ENCODE data around the gene MATCAP1.

Gene MATCAP1

GRCh38 chr16:67183627-67184452 lies at the start of gene MATCAP1:
Gene MATCAP1, minus strand, starts transcription at chr16:67183963. Its CDS starts 3,353 bp downstream, at chr16:67180610.
- peak; percentile 96 for DNase-seq (ENCODE audit: low spot score)

GRCh38 chr16:67230809-67231660 lies 47.3 kb upstream of the MATCAP1 start:
- no peak for DNase-seq (ENCODE audit: low spot score)

GRCh38 chr16:67229906-67230808 lies 46.4 kb upstream of the MATCAP1 start:
- no peak for DNase-seq (ENCODE audit: low spot score)

GRCh38 chr16:67228905-67229304 lies 45.1 kb upstream of the MATCAP1 start:
- no peak for DNase-seq (ENCODE audit: low spot score)

- no peak for DNase-seq (ENCODE audit: low spot score)
Measured at GRCh38 chr16:67228034-67228785, 44.4 kb upstream of the MATCAP1 start.

- DNase-seq (ENCODE audit: low spot score): no peak
Measured at GRCh38 chr16:67227567-67227921, 43.8 kb upstream of the MATCAP1 start.

- peak; percentile 96 for DNase-seq (ENCODE audit: low spot score)
Measured at GRCh38 chr16:67226804-67227566, 43.2 kb upstream of the MATCAP1 start, which contains the start of gene TMEM208. Gene TMEM208, plus strand, starts transcription at chr16:67227130. Its CDS starts 89 bp downstream, at chr16:67227219.

DNA sequence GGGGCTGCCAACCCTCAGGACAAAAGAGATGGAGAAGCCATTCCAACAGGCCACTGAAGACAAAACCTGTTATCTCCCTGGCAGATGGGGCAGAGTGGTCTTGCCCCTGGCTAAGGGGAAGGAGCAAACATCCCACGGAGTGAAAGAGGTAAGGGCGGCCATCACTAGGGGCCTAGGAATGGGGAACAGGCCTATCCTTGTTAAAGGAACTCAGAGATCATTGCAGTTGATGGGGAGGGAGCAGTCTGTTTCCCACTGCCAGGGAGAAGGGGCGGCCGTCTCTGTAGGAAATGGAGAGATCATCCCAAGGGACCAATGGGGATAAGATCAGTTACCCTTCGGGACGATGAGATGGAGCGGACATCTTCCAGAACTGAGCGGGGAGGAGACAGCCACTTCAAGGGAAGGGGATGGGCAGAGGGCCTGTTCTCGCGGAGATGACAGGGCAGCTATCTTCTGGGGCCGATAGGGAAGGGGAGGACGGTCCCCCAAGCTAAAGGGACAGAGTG lies 42.6 kb upstream of the MATCAP1 start:
- no peak for DNase-seq (ENCODE audit: low spot score)

DNA sequence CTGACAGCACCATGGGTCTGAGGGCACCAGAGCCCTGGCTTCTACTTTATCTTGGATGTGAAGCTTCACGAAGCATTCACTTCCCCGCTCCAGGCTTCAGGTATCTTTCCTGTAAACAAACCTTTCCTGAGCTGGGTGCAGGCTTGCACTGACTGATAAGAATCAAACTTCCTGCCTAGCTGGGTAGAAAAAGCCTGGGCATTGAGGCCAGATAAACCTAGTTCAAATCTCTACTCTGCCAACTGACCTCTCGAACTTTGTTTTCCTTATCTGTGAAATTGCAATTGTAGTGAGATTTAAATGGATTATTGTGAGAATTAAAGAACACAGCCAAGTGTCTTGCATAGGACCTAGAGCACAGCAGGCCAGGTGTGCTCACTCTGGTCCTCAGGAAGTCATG lies 40.2 kb upstream of the MATCAP1 start:
- no peak for DNase-seq (ENCODE audit: low spot score)

- no peak for DNase-seq (ENCODE audit: low spot score)
Measured at GRCh38 chr16:67216612-67217490, 33.1 kb upstream of the MATCAP1 start.

DNA sequence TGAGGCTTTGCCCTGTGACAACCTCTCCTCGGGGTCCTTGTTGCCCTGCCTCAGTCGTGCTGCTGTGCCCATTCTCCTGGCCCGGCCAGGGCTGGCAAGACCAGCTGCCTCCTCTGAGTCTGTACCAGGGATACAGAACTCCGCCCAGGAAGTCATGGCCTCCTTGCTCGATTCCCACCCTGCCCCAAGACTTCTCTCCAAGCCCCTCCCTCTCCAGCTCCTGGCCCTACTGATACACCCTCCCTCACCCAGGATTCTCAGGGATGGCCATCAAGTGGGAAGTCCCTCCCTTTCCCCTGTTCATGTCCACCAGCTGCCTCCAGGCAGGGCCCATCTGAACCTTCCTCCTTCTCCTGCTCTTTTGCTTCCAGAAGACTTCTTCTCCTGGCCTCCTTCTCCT lies 31.9 kb upstream of the MATCAP1 start:
- DNase-seq (ENCODE audit: low spot score): no peak

DNA sequence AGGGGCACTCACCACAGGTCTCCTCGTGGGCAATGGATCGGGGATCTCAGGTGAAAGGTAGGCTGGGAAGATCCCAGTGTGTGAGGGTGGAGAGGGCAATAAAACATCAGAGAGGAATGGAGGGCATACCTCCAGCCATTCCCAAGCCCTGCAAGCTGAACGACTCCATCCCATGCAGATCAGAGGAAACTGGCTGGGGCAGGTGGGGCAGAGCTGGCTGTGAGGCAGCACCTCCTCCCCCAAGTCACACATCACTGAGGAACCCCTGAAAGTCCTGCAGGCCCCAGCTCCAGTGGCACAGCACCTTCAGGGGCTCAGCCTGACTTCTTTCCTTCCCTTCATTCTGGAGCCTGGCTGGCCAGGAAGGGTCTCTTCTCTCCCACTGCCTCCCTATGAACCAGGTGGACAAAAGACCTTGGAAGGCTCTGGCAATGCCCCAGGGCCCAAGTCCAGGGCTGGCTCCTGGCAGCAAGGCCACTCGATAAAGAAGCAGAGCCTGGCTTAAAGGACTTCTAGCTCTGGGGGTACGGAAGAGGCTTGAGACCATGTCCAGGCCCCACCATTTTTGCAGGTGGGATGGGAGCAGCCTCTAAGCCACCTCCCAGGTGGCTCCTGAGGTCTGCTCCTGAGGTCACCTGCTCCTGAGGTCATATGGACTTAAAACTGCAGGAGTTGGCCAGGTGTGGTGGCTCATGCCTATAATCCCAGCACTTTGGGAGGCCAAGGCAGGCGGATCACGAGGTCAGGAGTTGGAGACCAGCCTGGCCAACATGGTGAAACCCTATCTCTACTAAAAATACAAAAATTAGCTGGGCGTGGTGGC lies 29.6 kb upstream of the MATCAP1 start:
- DNase-seq (ENCODE audit: low spot score): no peak

DNA sequence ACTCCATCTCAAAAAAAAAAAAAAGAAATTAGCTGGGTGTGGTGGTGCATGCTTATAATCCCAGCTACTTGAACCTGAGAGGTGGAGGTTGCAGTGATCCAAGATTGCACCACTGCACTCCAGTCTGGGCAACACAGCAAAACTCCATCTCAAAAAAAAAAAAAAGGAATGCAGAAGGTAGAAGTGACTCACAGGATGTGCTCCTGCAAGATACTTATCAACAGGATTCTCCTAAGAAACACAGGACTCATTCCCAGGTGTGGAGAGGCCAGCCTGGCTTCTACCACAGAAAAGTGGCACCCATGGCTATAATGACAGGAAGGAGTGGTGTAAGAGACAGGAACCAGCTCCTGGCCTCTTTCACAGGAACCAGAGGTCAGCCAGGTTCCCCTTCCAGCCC lies 29.0 kb upstream of the MATCAP1 start:
- DNase-seq (ENCODE audit: low spot score): no peak

DNA sequence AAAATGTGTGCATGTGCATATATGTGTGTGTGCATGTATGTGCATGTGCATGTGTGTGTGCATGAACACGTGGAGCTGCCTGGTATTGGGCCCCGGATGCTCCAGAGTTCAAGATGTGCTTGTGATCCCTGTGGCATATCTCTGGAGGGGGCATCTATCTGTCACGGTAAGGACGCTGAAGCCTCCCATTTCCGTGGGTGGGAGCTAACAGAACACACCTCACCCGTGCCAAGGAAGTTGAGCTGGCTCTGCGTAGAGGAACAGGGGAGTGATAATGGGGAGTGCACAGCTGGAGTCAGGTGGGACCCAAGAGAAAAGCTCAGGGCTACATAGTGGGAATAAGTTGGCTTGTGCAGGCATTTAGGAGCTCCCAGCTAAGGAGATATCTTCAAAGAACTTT lies 27.9 kb upstream of the MATCAP1 start:
- DNase-seq (ENCODE audit: low spot score): no peak

DNA sequence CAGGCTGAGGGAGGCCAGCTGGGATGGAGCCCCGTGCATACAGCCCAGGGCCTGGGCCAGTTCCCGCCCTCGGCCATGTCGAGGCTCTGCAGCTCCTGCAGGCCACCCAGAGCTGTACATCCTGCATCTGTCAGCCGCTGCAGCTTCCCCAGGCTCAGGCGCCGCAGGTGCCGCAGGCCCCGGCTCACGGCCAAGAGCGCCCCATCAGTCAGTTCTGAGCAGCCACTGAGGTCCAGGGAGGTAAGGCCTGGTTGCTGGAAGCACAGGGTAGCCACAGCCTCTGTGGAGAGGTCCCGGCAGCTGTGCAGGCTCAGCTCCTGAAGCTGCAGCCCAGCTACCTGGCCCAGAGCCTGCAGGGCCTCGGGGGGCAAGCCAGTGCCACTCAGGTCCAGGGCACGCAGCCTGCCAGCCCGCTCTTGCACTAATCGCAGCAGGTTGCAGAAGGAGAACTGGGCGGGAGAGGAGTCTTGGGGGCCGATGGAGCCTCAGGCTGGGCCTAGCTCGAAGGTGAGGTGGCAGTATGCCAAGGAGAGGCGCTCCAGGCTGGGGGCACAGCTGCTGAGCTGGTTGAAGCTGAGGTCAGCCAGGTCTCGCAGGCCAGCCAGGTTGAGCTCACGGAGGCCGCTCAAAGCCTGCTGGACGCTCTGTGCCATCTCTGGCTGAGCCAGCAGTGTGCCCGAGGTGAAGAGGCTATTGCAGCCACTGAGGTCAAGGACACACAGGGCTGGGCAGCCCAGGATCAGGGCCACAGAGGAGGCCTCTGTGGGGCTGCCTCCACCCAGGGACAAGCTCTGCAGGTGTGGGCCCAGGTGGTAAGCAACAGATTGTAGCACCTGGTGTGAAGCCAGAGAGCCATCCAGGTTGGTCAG lies 26.5 kb upstream of the MATCAP1 start:
- no peak for DNase-seq (ENCODE audit: low spot score)

DNA sequence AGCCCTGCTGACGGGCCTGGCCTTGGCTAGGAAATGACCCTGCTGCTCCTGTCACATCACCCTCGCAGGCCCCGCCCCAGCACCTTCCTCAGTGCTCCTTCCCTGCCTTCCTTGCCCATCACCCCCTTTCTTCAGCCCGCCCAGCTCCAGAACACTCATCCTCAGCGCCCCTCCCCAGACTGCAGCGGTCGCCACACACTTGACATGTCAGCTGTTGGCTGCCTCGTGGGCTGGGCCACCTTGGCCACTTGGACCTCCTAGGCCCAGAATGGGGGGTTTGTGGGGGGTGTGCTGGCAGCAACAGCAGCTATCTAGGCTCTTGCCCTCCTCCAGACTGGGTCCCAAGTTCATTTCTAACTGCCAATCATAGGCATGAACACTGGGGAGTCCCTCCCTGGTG lies 25.8 kb upstream of the MATCAP1 start:
- no peak for DNase-seq (ENCODE audit: low spot score)

GRCh38 chr16:67208154-67208896 lies 24.6 kb upstream of the MATCAP1 start:
- DNase-seq (ENCODE audit: low spot score): no peak

Data from CD4-positive, alpha-beta T cell treated with Interleukin-6 at 100 ng/mL for 8 hours (primary cell).